Esophagus muscularis mucosa (tissue), 4 donors: Measurements from ENCODE around the gene ACVR1B. TPM values are rescaled to one million over a fixed set of nuclear protein-coding genes. Genes with fewer than 3 reads are reported as not detected.

Source experiments
- DNase-seq: peaks from one replicate; pipeline ENCODE4 v3.0.0-alpha.2; 2017; ENCODE audit errors: extremely low spot score
- H3K27ac ChIP-seq, 4 donors: fragments of 200-600 bp; sonication (generic); replicated peaks in 1 of 4; 1 replicate in 3 of 4; 2 replicates in 1 of 4; pipeline ENCODE4 v1.5.1; 2016 to 2019; ENCODE audit warnings: mild to moderate bottlenecking in 1 of 4
- H3K27me3 ChIP-seq, 4 donors: fragments of 200-600 bp; sonication (generic); one replicate each; pipeline versions ENCODE4 v1.5.1 to v1.6.0; 2016 to 2019
- H3K36me3 ChIP-seq, 4 donors: fragments of 200-600 bp; sonication (generic); one replicate each; pipeline ENCODE4 v1.5.1; 2016 to 2019
- H3K4me1 ChIP-seq, 4 donors: fragments of 200-600 bp; sonication (generic); one replicate each; pipeline ENCODE4 v1.5.1; 2016 to 2019
- H3K4me3 ChIP-seq, 4 donors: fragments of 200-600 bp; sonication (generic); 1 replicate in 2 of 4; 2 replicates in 2 of 4; pipeline ENCODE4 v1.5.1; 2016 to 2019; ENCODE audit warnings: mild to moderate bottlenecking in 4 of 4, moderate library complexity in 1 of 4
- H3K9me3 ChIP-seq, 4 donors: fragments of 200-600 bp; sonication (generic); 1 replicate in 3 of 4; 2 replicates in 1 of 4; pipeline ENCODE4 v1.5.1; 2016 to 2019
- CTCF ChIP-seq, 3 experiments: fragments of 200-600 bp in 2 of 3; fragments of 450-650 bp in 1 of 3; sonication (generic) in 2 of 3; IDR thresholded peaks; one replicate each; pipeline ENCODE4 v1.5.1; 2017 to 2019; ENCODE audit warnings: antibody characterized with exemption in 3 of 3, mild to moderate bottlenecking in 2 of 3, moderate library complexity in 1 of 3
- EP300 ChIP-seq: sonication (generic); formaldehyde crosslinking; IDR thresholded peaks from one replicate; pipeline ENCODE4 v1.6.1; 2017; ENCODE audit warnings: antibody characterized with exemption
- POLR2A ChIP-seq: fragments of 450-650 bp; IDR thresholded peaks from one replicate; pipeline ENCODE4 v1.6.1; 2017; ENCODE audit warnings: antibody characterized with exemption, moderate library complexity, mild to moderate bottlenecking, low read depth
- POLR2AphosphoS5 ChIP-seq, 2 donors: sonication (generic); formaldehyde crosslinking; IDR thresholded peaks; one replicate each; pipeline ENCODE4 v1.6.1; 2017; ENCODE audit warnings: antibody characterized with exemption in 2 of 2
- WGBS: methylation state at CpG from one replicate; pipeline ENCODE4 v1.1.5; 2018; 5-methylcytosine and 5-hydroxymethylcytosine counted together
- intact Hi-C: fragments of 100-400 bp; cut with DNase I; formaldehyde crosslinking; loops from one replicate; pipeline ENCODE4 v1.15.1; 2023
- total RNA-seq, 4 donors: library from RNA; depleted of rRNA; stranded (reverse); fragments of >200 nt; gene quantifications; one replicate each; pipeline versions ENCODE4 v1.1.0 to v1.2.1, GENCODE V29; 2016

Gene ACVR1B
- total RNA-seq, 4 donors from 2014 or later = 9.1 to 22.4 (median 13.9) TPM

GRCh38 chr12:52009081-52009751, 57.7 kb downstream of the ACVR1B start:
- peaks cover 39 to 73% (median 67%) of the 10 kb centered on the region in 4 donors for H3K4me1 ChIP-seq
- 77% methylated on average over 9 of the region's 10 CpGs for WGBS
- DNase-seq = no peak
- TF ChIP-seq POLR2A (no peak), CTCF (IDR thresholded peaks at IDR 0.05) (no peak), POLR2AphosphoS5 (IDR thresholded peaks at IDR 0.05) (no peak), EP300 (no peak)
- no peaks in the 10 kb centered on the region for H3K9me3 ChIP-seq
- H3K27ac ChIP-seq = peak overlapping the region; percentile 82 to 90 (median 87)
- intact Hi-C loops = no loop called here
- peak overlapping the region; percentile 64 to 90 (median 76) for H3K4me3 ChIP-seq
- peaks cover 0 to 44% (median 18%) of the 10 kb centered on the region in 4 donors for H3K36me3 ChIP-seq
- peaks cover 2 to 35% (median 14%) of the 10 kb centered on the region in 4 donors for H3K27me3 ChIP-seq

DNA sequence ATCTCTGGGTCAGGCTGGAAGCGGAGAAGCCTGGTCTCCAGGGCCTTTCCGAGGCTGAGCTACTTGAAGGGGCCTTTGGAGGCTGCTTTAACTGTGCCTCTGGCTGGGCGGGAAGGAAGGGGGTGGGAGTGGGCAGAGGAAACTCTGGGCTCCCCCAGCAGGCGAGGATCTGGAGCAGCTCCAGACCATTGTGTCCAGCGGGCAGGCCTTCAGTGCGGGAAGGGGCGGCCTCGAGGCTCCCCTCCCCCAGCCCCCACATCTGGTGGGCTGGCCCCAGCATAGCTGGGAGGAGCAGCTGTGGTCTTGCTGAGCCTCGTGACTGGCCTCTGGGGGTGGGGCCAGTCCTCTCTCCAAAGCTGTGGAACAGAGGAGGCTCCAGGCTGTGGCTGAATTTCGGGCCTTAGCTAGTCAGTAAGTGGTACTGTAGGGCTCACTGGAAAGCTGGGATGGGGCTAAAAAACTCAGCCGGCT, 58.7 kb downstream of the ACVR1B start:
- H3K36me3 ChIP-seq = peaks cover 0 to 50% (median 26%) of the 10 kb centered on the region in 4 donors
- peaks cover 34 to 69% (median 59%) of the 10 kb centered on the region in 4 donors for H3K4me1 ChIP-seq
- no peaks in the 10 kb centered on the region for H3K9me3 ChIP-seq
- no peak for DNase-seq
- intact Hi-C loops = no loop called here
- peaks cover 2 to 28% (median 14%) of the 10 kb centered on the region in 4 donors for H3K27me3 ChIP-seq
- 15% methylated on average over 2 of the region's 11 CpGs for WGBS
- H3K27ac ChIP-seq = peak overlapping the region; percentile 82 to 90 (median 87)
- TF ChIP-seq EP300 (no peak), POLR2AphosphoS5 (IDR thresholded peaks at IDR 0.05) (peak; percentile 74 to 91)
- peak overlapping the region; percentile 64 to 90 (median 76) for H3K4me3 ChIP-seq

DNA sequence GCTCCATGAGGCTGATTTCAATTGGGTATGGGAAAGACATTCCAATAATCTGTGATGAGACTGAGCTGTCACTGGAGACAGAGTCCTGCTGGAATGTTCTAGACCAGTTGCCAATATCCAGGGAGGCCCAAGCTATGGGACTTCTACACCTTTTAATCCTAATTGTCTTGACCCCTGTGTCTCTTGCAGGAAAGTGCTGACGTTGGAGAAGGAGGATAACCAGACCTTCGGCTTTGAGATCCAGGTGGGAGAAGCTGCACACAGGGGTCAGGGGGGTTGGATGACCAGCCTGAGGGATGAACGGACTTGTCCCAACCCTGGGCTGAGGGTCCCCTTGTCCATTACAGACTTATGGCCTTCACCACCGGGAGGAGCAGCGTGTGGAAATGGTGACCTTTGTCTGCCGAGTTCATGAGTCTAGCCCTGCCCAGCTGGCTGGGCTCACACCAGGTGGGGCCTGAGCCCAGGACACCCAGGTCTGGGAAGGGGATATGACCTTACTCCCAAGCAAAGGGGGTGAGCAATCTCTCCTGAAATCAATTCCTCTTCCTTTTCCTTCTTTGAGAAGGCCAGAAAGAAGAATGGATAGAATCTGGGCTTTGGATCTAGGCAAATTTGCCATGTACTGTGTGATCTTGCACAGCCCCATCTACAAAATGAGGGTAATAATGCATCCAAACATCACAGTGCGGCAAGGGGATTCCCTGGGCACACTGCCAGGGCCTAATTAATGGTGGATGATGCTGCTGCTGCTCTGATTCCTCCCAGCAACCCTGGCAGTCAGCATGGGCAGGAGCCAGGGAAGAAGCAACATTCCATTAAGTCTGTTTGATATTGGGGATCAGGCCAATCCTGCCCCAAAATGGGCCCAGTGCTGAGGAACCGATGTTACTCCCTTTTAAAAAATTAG, 59.4 kb downstream of the ACVR1B start:
- Histone ChIP-seq H3K27ac (peak overlapping the region; percentile 82 to 90 (median 87)), H3K4me1 (peaks cover 34 to 70% (median 56%) of the 10 kb centered on the region in 4 donors), H3K36me3 (peaks cover 0 to 58% (median 32%) of the 10 kb centered on the region in 4 donors), H3K9me3 (no peaks in the 10 kb centered on the region), H3K27me3 (peaks cover 2 to 21% (median 13%) of the 10 kb centered on the region in 4 donors), H3K4me3 (peak overlapping the region in 3 of 4 donors; percentile 64 to 90 (median 80))
- 46% methylated on average over 8 of the region's 8 CpGs for WGBS
- no peak for TF ChIP-seq POLR2AphosphoS5 (IDR thresholded peaks at IDR 0.05)
- intact Hi-C loops = no loop called here
- no peak for DNase-seq

- 95% methylated on average over 8 of the region's 8 CpGs for WGBS
- Histone ChIP-seq H3K27ac (peak overlapping the region; percentile 82 to 90 (median 87)), H3K9me3 (no peaks in the 10 kb centered on the region), H3K27me3 (peaks cover 0 to 13% (median 8%) of the 10 kb centered on the region in 4 donors), H3K4me1 (peaks cover 28 to 63% (median 48%) of the 10 kb centered on the region in 4 donors), H3K36me3 (peaks cover 0 to 60% (median 32%) of the 10 kb centered on the region in 4 donors), H3K4me3 (no peak overlapping the region)
- TF ChIP-seq EP300 (no peak), CTCF (IDR thresholded peaks at IDR 0.05) (no peak), POLR2A (no peak), POLR2AphosphoS5 (IDR thresholded peaks at IDR 0.05) (peak in 1 of 2 donors; percentile 4)
- intact Hi-C loops = no loop called here
- DNase-seq = no peak
Measured at GRCh38 chr12:52011602-52012214, 60.2 kb downstream of the ACVR1B start.

GRCh38 chr12:52013626-52014310, 62.3 kb downstream of the ACVR1B start:
- H3K9me3 ChIP-seq = no peaks in the 10 kb centered on the region
- TF ChIP-seq POLR2AphosphoS5 (IDR thresholded peaks at IDR 0.05) (no peak), CTCF (IDR thresholded peaks at IDR 0.05) (no peak)
- peaks cover 18 to 42% (median 28%) of the 10 kb centered on the region in 4 donors for H3K4me1 ChIP-seq
- intact Hi-C loops = no loop called here
- no peak overlapping the region for H3K27ac ChIP-seq
- no peak for DNase-seq
- WGBS = 90% methylated on average over 16 of the region's 16 CpGs
- H3K27me3 ChIP-seq = no peaks in the 10 kb centered on the region
- no peak overlapping the region for H3K4me3 ChIP-seq
- H3K36me3 ChIP-seq = peaks cover 0 to 60% (median 32%) of the 10 kb centered on the region in 4 donors
